ENCODE measurements around the gene CRP. TPM values are rescaled to one million over a fixed set of nuclear protein-coding genes. Genes with fewer than 3 reads are reported as not detected.
"Not testable (repeated sequence)": the region's sequence is repeated elsewhere in the genome, so short reads cannot be mapped to it uniquely, and the experiment has no call there.

Gene CRP
- total and polyA plus RNA-seq, 4 donors, result not detected

GRCh38 chr1:159705251-159705903 is 9.0 kb downstream of the CRP start:
- Histone ChIP-seq H3K27ac (ENCODE audit: low read depth, low read length) (no peak overlapping the region), H3K4me1 (ENCODE audit: control insufficient read depth, insufficient read depth, low read length) (no peaks in the 10 kb centered on the region), H3K27me3 (ENCODE audit: control insufficient read depth, insufficient read depth, low read length) (no peaks in the 10 kb centered on the region), H3K9me3 (ENCODE audit: control insufficient read depth, insufficient read depth, low read length) (no peaks in the 10 kb centered on the region), H3K4me3 (ENCODE audit: low read depth, low read length) (no peak overlapping the region), H3K36me3 (ENCODE audit: control insufficient read depth, insufficient read depth, low read length) (no peaks in the 10 kb centered on the region)
- peak in 1 of 6 donors; percentile 13 for DNase-seq (ENCODE audit: low read depth in 4 of 6, low spot score in 6 of 6)
- 40% methylated on average over 1 of the region's 7 CpGs for WGBS (ENCODE audit: insufficient coverage)

GRCh38 chr1:159704481-159704880 is 9.9 kb downstream of the CRP start:
- Histone ChIP-seq H3K27ac (ENCODE audit: low read depth, low read length) (no peak overlapping the region), H3K4me3 (ENCODE audit: low read depth, low read length) (no peak overlapping the region), H3K36me3 (ENCODE audit: control insufficient read depth, insufficient read depth, low read length) (no peaks in the 10 kb centered on the region), H3K4me1 (ENCODE audit: control insufficient read depth, insufficient read depth, low read length) (no peaks in the 10 kb centered on the region), H3K9me3 (ENCODE audit: control insufficient read depth, insufficient read depth, low read length) (no peaks in the 10 kb centered on the region), H3K27me3 (ENCODE audit: control insufficient read depth, insufficient read depth, low read length) (no peaks in the 10 kb centered on the region)
- DNase-seq (ENCODE audit: low read depth in 4 of 6, low spot score in 6 of 6), result peak in 2 of 6 donors; percentile 18 to 78
- WGBS (ENCODE audit: insufficient coverage), result 75% methylated on average over 1 of the region's 1 CpG

GRCh38 chr1:159700312-159700711 is 14.1 kb downstream of the CRP start:
- no peak overlapping the region for H3K27ac ChIP-seq (ENCODE audit: low read depth, low read length)
- H3K9me3 ChIP-seq (ENCODE audit: control insufficient read depth, insufficient read depth, low read length), result no peaks in the 10 kb centered on the region
- WGBS (ENCODE audit: insufficient coverage), result 65% methylated on average over 4 of the region's 7 CpGs

GRCh38 chr1:159699653-159700052 is 14.7 kb downstream of the CRP start:
- Histone ChIP-seq H3K9me3 (ENCODE audit: control insufficient read depth, insufficient read depth, low read length) (no peaks in the 10 kb centered on the region), H3K36me3 (ENCODE audit: control insufficient read depth, insufficient read depth, low read length) (no peaks in the 10 kb centered on the region), H3K4me1 (ENCODE audit: control insufficient read depth, insufficient read depth, low read length) (no peaks in the 10 kb centered on the region), H3K27me3 (ENCODE audit: control insufficient read depth, insufficient read depth, low read length) (no peaks in the 10 kb centered on the region), H3K27ac (ENCODE audit: low read depth, low read length) (no peak overlapping the region), H3K4me3 (ENCODE audit: low read depth, low read length) (no peak overlapping the region)
- no peak for DNase-seq (ENCODE audit: low read depth in 4 of 6, low spot score in 6 of 6)
- WGBS (ENCODE audit: insufficient coverage), result 100% methylated on average over 1 of the region's 3 CpGs

More at GRCh38 chr1:159700312-159700711, 14.1 kb downstream of the CRP start:
- Histone ChIP-seq H3K36me3 (ENCODE audit: control insufficient read depth, insufficient read depth, low read length) (no peaks in the 10 kb centered on the region), H3K27me3 (ENCODE audit: control insufficient read depth, insufficient read depth, low read length) (no peaks in the 10 kb centered on the region), H3K4me1 (ENCODE audit: control insufficient read depth, insufficient read depth, low read length) (no peaks in the 10 kb centered on the region), H3K4me3 (ENCODE audit: low read depth, low read length) (no peak overlapping the region)
- no peak for DNase-seq (ENCODE audit: low read depth in 4 of 6, low spot score in 6 of 6)

- H3K4me1 ChIP-seq (ENCODE audit: control insufficient read depth, insufficient read depth, low read length), result no peaks in the 10 kb centered on the region
- peak in 1 of 6 donors; percentile 30 for DNase-seq (ENCODE audit: low read depth in 4 of 6, low spot score in 6 of 6)
- H3K27ac ChIP-seq (ENCODE audit: low read depth, low read length), result no peak overlapping the region
- no peaks in the 10 kb centered on the region for H3K36me3 ChIP-seq (ENCODE audit: control insufficient read depth, insufficient read depth, low read length)
- no peaks in the 10 kb centered on the region for H3K27me3 ChIP-seq (ENCODE audit: control insufficient read depth, insufficient read depth, low read length)
- no peaks in the 10 kb centered on the region for H3K9me3 ChIP-seq (ENCODE audit: control insufficient read depth, insufficient read depth, low read length)
- no peak overlapping the region for H3K4me3 ChIP-seq (ENCODE audit: low read depth, low read length)
Observed at GRCh38 chr1:159699246-159699645, 15.1 kb downstream of the CRP start.

GRCh38 chr1:159687511-159687910 is 26.9 kb downstream of the CRP start:
- Histone ChIP-seq H3K9me3 (ENCODE audit: control insufficient read depth, insufficient read depth, low read length) (no peaks in the 10 kb centered on the region), H3K4me3 (ENCODE audit: low read depth, low read length) (no peak overlapping the region), H3K27ac (ENCODE audit: low read depth, low read length) (no peak overlapping the region), H3K36me3 (ENCODE audit: control insufficient read depth, insufficient read depth, low read length) (no peaks in the 10 kb centered on the region), H3K4me1 (ENCODE audit: control insufficient read depth, insufficient read depth, low read length) (no peaks in the 10 kb centered on the region), H3K27me3 (ENCODE audit: control insufficient read depth, insufficient read depth, low read length) (no peaks in the 10 kb centered on the region)
- no peak for DNase-seq (ENCODE audit: low read depth in 4 of 6, low spot score in 6 of 6)

- H3K27me3 ChIP-seq (ENCODE audit: control insufficient read depth, insufficient read depth, low read length), result no peaks in the 10 kb centered on the region
- no peaks in the 10 kb centered on the region for H3K4me1 ChIP-seq (ENCODE audit: control insufficient read depth, insufficient read depth, low read length)
- no peak for DNase-seq (ENCODE audit: low read depth in 4 of 6, low spot score in 6 of 6)
- H3K4me3 ChIP-seq (ENCODE audit: low read depth, low read length), result no peak overlapping the region
- WGBS (ENCODE audit: insufficient coverage), result no CpG with 5 or more reads among the region's 1 CpG
- no peaks in the 10 kb centered on the region for H3K9me3 ChIP-seq (ENCODE audit: control insufficient read depth, insufficient read depth, low read length)
- H3K27ac ChIP-seq (ENCODE audit: low read depth, low read length), result no peak overlapping the region
- H3K36me3 ChIP-seq (ENCODE audit: control insufficient read depth, insufficient read depth, low read length), result no peaks in the 10 kb centered on the region
Observed at GRCh38 chr1:159686599-159687299, 27.6 kb downstream of the CRP start.

- Histone ChIP-seq H3K4me1 (ENCODE audit: control insufficient read depth, insufficient read depth, low read length) (no peaks in the 10 kb centered on the region), H3K4me3 (ENCODE audit: low read depth, low read length) (no peak overlapping the region), H3K27ac (ENCODE audit: low read depth, low read length) (no peak overlapping the region), H3K9me3 (ENCODE audit: control insufficient read depth, insufficient read depth, low read length) (no peaks in the 10 kb centered on the region), H3K36me3 (ENCODE audit: control insufficient read depth, insufficient read depth, low read length) (no peaks in the 10 kb centered on the region), H3K27me3 (ENCODE audit: control insufficient read depth, insufficient read depth, low read length) (no peaks in the 10 kb centered on the region)
- no peak for DNase-seq (ENCODE audit: low read depth in 4 of 6, low spot score in 6 of 6)
- WGBS (ENCODE audit: insufficient coverage), result no CpG with 5 or more reads among the region's 5 CpGs
Observed at GRCh38 chr1:159678939-159679338, 35.5 kb downstream of the CRP start.

- no peak overlapping the region for H3K4me3 ChIP-seq (ENCODE audit: low read depth, low read length)
- H3K27ac ChIP-seq (ENCODE audit: low read depth, low read length), result no peak overlapping the region
- no peaks in the 10 kb centered on the region for H3K4me1 ChIP-seq (ENCODE audit: control insufficient read depth, insufficient read depth, low read length)
- H3K36me3 ChIP-seq (ENCODE audit: control insufficient read depth, insufficient read depth, low read length), result no peaks in the 10 kb centered on the region
- H3K9me3 ChIP-seq (ENCODE audit: control insufficient read depth, insufficient read depth, low read length), result no peaks in the 10 kb centered on the region
- H3K27me3 ChIP-seq (ENCODE audit: control insufficient read depth, insufficient read depth, low read length), result no peaks in the 10 kb centered on the region
- 78% methylated on average over 1 of the region's 1 CpG for WGBS (ENCODE audit: insufficient coverage)
- DNase-seq (ENCODE audit: low read depth in 4 of 6, low spot score in 6 of 6), result no peak
Observed at GRCh38 chr1:159675046-159675445, 39.3 kb downstream of the CRP start.

- not testable (repeated sequence) for H3K9me3 ChIP-seq (ENCODE audit: control insufficient read depth, insufficient read depth, low read length); DNase-seq (ENCODE audit: low read depth in 4 of 6, low spot score in 6 of 6); H3K27me3 ChIP-seq (ENCODE audit: control insufficient read depth, insufficient read depth, low read length); H3K27ac ChIP-seq (ENCODE audit: low read depth, low read length); H3K4me3 ChIP-seq (ENCODE audit: low read depth, low read length); H3K4me1 ChIP-seq (ENCODE audit: control insufficient read depth, insufficient read depth, low read length); H3K36me3 ChIP-seq (ENCODE audit: control insufficient read depth, insufficient read depth, low read length)
- WGBS (ENCODE audit: insufficient coverage), result no CpG with 5 or more reads among the region's 1 CpG
Observed at GRCh38 chr1:159672390-159672789, 42.0 kb downstream of the CRP start.

All from spinal cord (tissue), 10 donors.